Measurements from ENCODE around the gene SLC25A43. TPM values are rescaled to one million over a fixed set of nuclear protein-coding genes. Genes with fewer than 3 reads are reported as not detected.

The SLC25A43 gene
- total RNA-seq, 1 experiment from 2014 or later: 13.4 TPM

GRCh38 chrX:119401569-119401968, 2.4 kb downstream of the SLC25A43 start:
- H3K4me1 Mint-ChIP-seq (ENCODE audit: low read depth, unreplicated experiment): peaks cover 9% of the 10 kb centered on the region
- intact Hi-C loops (cut with micrococcal nuclease; ENCODE audit: unreplicated experiment): no loop called here
- H3K4me3 Mint-ChIP-seq (ENCODE audit: unreplicated experiment): peak overlapping the region; percentile 85
- no peaks in the 10 kb centered on the region for H3K27me3 ChIP-seq (replicated peaks; ENCODE audit: control insufficient read depth, insufficient read depth, low read length)
- BruUV-seq (replicated peaks): no TSS peak
- no peaks in the 10 kb centered on the region for H3K4me1 ChIP-seq
- no peaks in the 10 kb centered on the region for H3K9me3 ChIP-seq
- no peaks in the 10 kb centered on the region for H3K36me3 Mint-ChIP-seq (ENCODE audit: insufficient read depth, unreplicated experiment)
- TF ChIP-seq, protein P1, sequence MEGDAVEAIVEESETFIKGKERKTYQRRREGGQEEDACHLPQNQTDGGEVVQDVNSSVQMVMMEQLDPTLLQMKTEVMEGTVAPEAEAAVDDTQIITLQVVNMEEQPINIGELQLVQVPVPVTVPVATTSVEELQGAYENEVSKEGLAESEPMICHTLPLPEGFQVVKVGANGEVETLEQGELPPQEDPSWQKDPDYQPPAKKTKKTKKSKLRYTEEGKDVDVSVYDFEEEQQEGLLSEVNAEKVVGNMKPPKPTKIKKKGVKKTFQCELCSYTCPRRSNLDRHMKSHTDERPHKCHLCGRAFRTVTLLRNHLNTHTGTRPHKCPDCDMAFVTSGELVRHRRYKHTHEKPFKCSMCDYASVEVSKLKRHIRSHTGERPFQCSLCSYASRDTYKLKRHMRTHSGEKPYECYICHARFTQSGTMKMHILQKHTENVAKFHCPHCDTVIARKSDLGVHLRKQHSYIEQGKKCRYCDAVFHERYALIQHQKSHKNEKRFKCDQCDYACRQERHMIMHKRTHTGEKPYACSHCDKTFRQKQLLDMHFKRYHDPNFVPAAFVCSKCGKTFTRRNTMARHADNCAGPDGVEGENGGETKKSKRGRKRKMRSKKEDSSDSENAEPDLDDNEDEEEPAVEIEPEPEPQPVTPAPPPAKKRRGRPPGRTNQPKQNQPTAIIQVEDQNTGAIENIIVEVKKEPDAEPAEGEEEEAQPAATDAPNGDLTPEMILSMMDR (IDR thresholded peaks at IDR 0.05; ENCODE audit: insufficient read depth in 1 of 2, low read depth in 1 of 2, low read length in 1 of 2, severe bottlenecking in 1 of 2, unreplicated experiment in 1 of 2): no peak
- POLR2A ChIA-PET: interaction anchor here (0.6 kb wide), 1 partner anchor 11 kb away, joined by 7 read pairs; no protein-coding TSS in a partner anchor
- H3K36me3 ChIP-seq (ENCODE audit: control insufficient read depth, insufficient read depth, low read length): no peaks in the 10 kb centered on the region
- H3K27ac Mint-ChIP-seq (ENCODE audit: unreplicated experiment): no peak overlapping the region
- CTCF ChIA-PET: no interaction called here
- DNase-seq: no peak
- no peak overlapping the region for H3K4me3 ChIP-seq (ENCODE audit: low read depth, low read length)
- no peaks in the 10 kb centered on the region for H3K9me3 Mint-ChIP-seq (ENCODE audit: unreplicated experiment)
- H3K27me3 Mint-ChIP-seq (ENCODE audit: insufficient read depth, unreplicated experiment): no peaks in the 10 kb centered on the region

- no peak for DNase-seq
- TF ChIP-seq, protein P1 (IDR thresholded peaks at IDR 0.05; ENCODE audit: insufficient read depth in 1 of 2, low read depth in 1 of 2, low read length in 1 of 2, severe bottlenecking in 1 of 2, unreplicated experiment in 1 of 2): no peak
- no peak overlapping the region for H3K4me3 ChIP-seq (ENCODE audit: low read depth, low read length)
- H3K36me3 ChIP-seq (ENCODE audit: control insufficient read depth, insufficient read depth, low read length): no peaks in the 10 kb centered on the region
- H3K9me3 ChIP-seq: no peaks in the 10 kb centered on the region
- Mint-ChIP-seq H3K9me3 (ENCODE audit: unreplicated experiment) (no peaks in the 10 kb centered on the region), H3K36me3 (ENCODE audit: insufficient read depth, unreplicated experiment) (peaks cover under 1% of the 10 kb centered on the region), H3K4me3 (ENCODE audit: unreplicated experiment) (no peak overlapping the region), H3K27ac (ENCODE audit: unreplicated experiment) (no peak overlapping the region), H3K4me1 (ENCODE audit: low read depth, unreplicated experiment) (peaks cover 9% of the 10 kb centered on the region), H3K27me3 (ENCODE audit: insufficient read depth, unreplicated experiment) (no peaks in the 10 kb centered on the region)
- H3K27me3 ChIP-seq (replicated peaks; ENCODE audit: control insufficient read depth, insufficient read depth, low read length): no peaks in the 10 kb centered on the region
- ChIA-PET POLR2A (no interaction called here), CTCF (no interaction called here)
- no TSS peak for BruUV-seq (replicated peaks)
- intact Hi-C loops (cut with micrococcal nuclease; ENCODE audit: unreplicated experiment): no loop called here
- no peaks in the 10 kb centered on the region for H3K4me1 ChIP-seq
Observed at GRCh38 chrX:119402588-119402987, 3.5 kb downstream of the SLC25A43 start.

GRCh38 chrX:119406776-119407175, 7.6 kb downstream of the SLC25A43 start:
- DNase-seq: no peak
- CTCF ChIA-PET: no interaction called here
- Histone ChIP-seq H3K4me1 (peaks cover 19% of the 10 kb centered on the region), H3K36me3 (ENCODE audit: control insufficient read depth, insufficient read depth, low read length) (no peaks in the 10 kb centered on the region), H3K4me3 (ENCODE audit: low read depth, low read length) (no peak overlapping the region), H3K27me3 (replicated peaks; ENCODE audit: control insufficient read depth, insufficient read depth, low read length) (no peaks in the 10 kb centered on the region), H3K9me3 (no peaks in the 10 kb centered on the region)
- POLR2A ChIA-PET: no interaction called here
- H3K27me3 Mint-ChIP-seq (ENCODE audit: insufficient read depth, unreplicated experiment): no peaks in the 10 kb centered on the region
- intact Hi-C loops (cut with micrococcal nuclease; ENCODE audit: unreplicated experiment): no loop called here
- H3K9me3 Mint-ChIP-seq (ENCODE audit: unreplicated experiment): no peaks in the 10 kb centered on the region
- H3K4me3 Mint-ChIP-seq (ENCODE audit: unreplicated experiment): no peak overlapping the region
- BruUV-seq (replicated peaks): no TSS peak
- H3K4me1 Mint-ChIP-seq (ENCODE audit: low read depth, unreplicated experiment): peaks cover 13% of the 10 kb centered on the region
- H3K27ac Mint-ChIP-seq (ENCODE audit: unreplicated experiment): peak overlapping the region; percentile 22
- H3K36me3 Mint-ChIP-seq (ENCODE audit: insufficient read depth, unreplicated experiment): peaks cover 10% of the 10 kb centered on the region
- TF ChIP-seq, protein P1 (IDR thresholded peaks at IDR 0.05; ENCODE audit: insufficient read depth in 1 of 2, low read depth in 1 of 2, low read length in 1 of 2, severe bottlenecking in 1 of 2, unreplicated experiment in 1 of 2): no peak

Measured in Caco-2 (cell line).